HL-60 (cell line): Measurements from ENCODE around the gene C16orf86.

Source experiments
- POLR2AphosphoS5 ChIP-seq: IDR thresholded peaks from 2 replicates; pipeline ENCODE4 v1.6.1; 2012; ENCODE audit warnings: low read depth
- SPI1 ChIP-seq: IDR thresholded peaks from 2 replicates; pipeline ENCODE4 v1.6.1; 2012; ENCODE audit warnings: low read depth, mild to moderate bottlenecking, borderline replicate concordance
- TF ChIP-seq, protein P1 (sequence below): IDR thresholded peaks from one replicate; pipeline ENCODE4 v1.5.1; 2011; ENCODE audit warnings: low read length, control low read depth, inconsistent platforms; ENCODE audit not compliant: insufficient read depth
- TF ChIP-seq, protein P2 (sequence below): IDR thresholded peaks from 2 replicates; pipeline ENCODE4 v1.6.1; 2012; ENCODE audit warnings: low read depth; ENCODE audit not compliant: insufficient replicate concordance

DNA sequence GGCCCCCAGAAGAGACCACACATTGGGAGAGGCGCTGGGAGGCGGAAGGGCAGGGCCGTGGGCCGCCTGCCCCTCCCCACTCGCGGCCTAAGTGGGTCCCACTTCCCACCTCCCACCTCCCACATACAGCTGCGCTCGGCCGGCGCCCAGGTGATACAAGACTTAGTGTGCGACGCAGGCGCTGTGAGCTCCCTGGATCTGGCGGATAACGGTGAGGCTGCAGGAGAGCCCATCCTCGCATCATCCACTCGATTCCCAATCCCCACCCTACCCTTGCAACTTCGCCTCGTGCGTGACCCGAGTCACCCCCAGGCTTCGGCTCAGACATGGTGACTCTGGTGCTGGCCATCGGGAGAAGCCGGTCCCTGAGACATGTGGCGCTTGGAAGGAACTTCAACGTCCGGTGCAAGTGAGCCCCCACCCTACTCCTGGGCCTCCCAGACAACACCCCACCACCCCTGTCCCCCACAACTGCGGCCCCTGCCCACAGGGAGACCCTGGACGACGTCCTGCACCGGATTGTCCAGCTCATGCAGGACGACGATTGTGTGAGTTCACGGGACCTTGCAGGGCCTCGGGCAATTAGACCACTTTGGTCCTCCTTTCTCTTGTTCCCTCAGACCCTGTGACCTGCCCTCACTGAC is 17.7 kb upstream of the C16orf86 start:
- TF ChIP-seq, protein P1, sequence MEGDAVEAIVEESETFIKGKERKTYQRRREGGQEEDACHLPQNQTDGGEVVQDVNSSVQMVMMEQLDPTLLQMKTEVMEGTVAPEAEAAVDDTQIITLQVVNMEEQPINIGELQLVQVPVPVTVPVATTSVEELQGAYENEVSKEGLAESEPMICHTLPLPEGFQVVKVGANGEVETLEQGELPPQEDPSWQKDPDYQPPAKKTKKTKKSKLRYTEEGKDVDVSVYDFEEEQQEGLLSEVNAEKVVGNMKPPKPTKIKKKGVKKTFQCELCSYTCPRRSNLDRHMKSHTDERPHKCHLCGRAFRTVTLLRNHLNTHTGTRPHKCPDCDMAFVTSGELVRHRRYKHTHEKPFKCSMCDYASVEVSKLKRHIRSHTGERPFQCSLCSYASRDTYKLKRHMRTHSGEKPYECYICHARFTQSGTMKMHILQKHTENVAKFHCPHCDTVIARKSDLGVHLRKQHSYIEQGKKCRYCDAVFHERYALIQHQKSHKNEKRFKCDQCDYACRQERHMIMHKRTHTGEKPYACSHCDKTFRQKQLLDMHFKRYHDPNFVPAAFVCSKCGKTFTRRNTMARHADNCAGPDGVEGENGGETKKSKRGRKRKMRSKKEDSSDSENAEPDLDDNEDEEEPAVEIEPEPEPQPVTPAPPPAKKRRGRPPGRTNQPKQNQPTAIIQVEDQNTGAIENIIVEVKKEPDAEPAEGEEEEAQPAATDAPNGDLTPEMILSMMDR = no peak
- TF ChIP-seq POLR2AphosphoS5 = no peak
- TF ChIP-seq SPI1 = no peak
- TF ChIP-seq, protein P2, sequence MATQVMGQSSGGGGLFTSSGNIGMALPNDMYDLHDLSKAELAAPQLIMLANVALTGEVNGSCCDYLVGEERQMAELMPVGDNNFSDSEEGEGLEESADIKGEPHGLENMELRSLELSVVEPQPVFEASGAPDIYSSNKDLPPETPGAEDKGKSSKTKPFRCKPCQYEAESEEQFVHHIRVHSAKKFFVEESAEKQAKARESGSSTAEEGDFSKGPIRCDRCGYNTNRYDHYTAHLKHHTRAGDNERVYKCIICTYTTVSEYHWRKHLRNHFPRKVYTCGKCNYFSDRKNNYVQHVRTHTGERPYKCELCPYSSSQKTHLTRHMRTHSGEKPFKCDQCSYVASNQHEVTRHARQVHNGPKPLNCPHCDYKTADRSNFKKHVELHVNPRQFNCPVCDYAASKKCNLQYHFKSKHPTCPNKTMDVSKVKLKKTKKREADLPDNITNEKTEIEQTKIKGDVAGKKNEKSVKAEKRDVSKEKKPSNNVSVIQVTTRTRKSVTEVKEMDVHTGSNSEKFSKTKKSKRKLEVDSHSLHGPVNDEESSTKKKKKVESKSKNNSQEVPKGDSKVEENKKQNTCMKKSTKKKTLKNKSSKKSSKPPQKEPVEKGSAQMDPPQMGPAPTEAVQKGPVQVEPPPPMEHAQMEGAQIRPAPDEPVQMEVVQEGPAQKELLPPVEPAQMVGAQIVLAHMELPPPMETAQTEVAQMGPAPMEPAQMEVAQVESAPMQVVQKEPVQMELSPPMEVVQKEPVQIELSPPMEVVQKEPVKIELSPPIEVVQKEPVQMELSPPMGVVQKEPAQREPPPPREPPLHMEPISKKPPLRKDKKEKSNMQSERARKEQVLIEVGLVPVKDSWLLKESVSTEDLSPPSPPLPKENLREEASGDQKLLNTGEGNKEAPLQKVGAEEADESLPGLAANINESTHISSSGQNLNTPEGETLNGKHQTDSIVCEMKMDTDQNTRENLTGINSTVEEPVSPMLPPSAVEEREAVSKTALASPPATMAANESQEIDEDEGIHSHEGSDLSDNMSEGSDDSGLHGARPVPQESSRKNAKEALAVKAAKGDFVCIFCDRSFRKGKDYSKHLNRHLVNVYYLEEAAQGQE = no peak
